ENCODE measurements around the gene PRTN3. TPM values are rescaled to one million over a fixed set of nuclear protein-coding genes. Genes with fewer than 3 reads are reported as not detected.

Gene PRTN3
- total RNA-seq, 1 experiment from 2014 or later = 2.7 TPM

GRCh38 chr19:811506-812048 is 29.2 kb upstream of the PRTN3 start:
- DNase-seq (ENCODE audit: low read depth, low spot score) = no peak
- Histone ChIP-seq H4K20me1 (ENCODE audit: insufficient read depth) (peaks cover 15% of the 10 kb centered on the region; the same call in 1 of the 2 replicates), H3K9ac (ENCODE audit: low read length) (no peak overlapping the region), H3K4me3 (replicated peaks in 1 of 2; ENCODE audit: low read depth in 1 of 2, low read length in 2 of 2) (no peak overlapping the region), H3K9me3 (ENCODE audit: control insufficient read depth in 1 of 2, insufficient read depth in 1 of 2, low read depth in 1 of 2, low read length in 2 of 2) (no peaks in the 10 kb centered on the region), H2AFZ (ENCODE audit: low read depth, low read length, poor library complexity, severe bottlenecking) (no peak overlapping the region), H3K27me3 (ENCODE audit: insufficient read depth, low read length) (no peaks in the 10 kb centered on the region), H3K9me2 (ENCODE audit: insufficient read depth) (no peaks in the 10 kb centered on the region), H3K4me2 (ENCODE audit: low read length) (no peak overlapping the region), H3K36me3 (ENCODE audit: control insufficient read depth in 1 of 2, insufficient read depth in 2 of 2, low read length in 2 of 2) (peaks cover 36 to 47% of the 10 kb centered on the region in 2 experiments; a peak in 3 of 4 replicates), H3K79me2 (ENCODE audit: insufficient read depth, low read length) (peaks cover 49% of the 10 kb centered on the region), H3K4me1 (ENCODE audit: control insufficient read depth in 1 of 2, insufficient read depth in 2 of 2, low read length in 2 of 2) (no peaks in the 10 kb centered on the region), H3K27ac (ENCODE audit: low read depth, low read length) (no peak overlapping the region)
- TSS peak; percentile 48 for BruUV-seq (replicated peaks)
- ATAC-seq = no peak
- ChIA-PET CTCF (no interaction called here), RAD21 (ENCODE audit: low non-redundant PET in 1 of 2, low total read pairs in 2 of 2, uncharacterized antibody in 2 of 2, unreplicated experiment in 2 of 2) (no interaction called here), POLR2A (no interaction called here)
- TF ChIP-seq ELF1 (IDR thresholded peaks at IDR 0.05; ENCODE audit: borderline replicate concordance, low read depth) (no peak), SRF (IDR thresholded peaks at IDR 0.05; ENCODE audit: low read depth) (no peak), EZH2phosphoT487 (IDR thresholded peaks at IDR 0.05; ENCODE audit: borderline replicate concordance) (no peak), CTCF (IDR thresholded peaks at IDR 0.05 in 2 of 3, conservative IDR thresholded peaks at IDR 0.05 in 1 of 3; ENCODE audit: borderline replicate concordance in 1 of 3, insufficient read depth in 1 of 3, low read depth in 2 of 3, low read length in 2 of 3) (no peak)
- intact Hi-C loops (cut with micrococcal nuclease) = no loop called here

- no peaks in the 10 kb centered on the region for H3K9me2 ChIP-seq (ENCODE audit: insufficient read depth)
- no TSS peak for BruUV-seq (replicated peaks)
- CTCF ChIA-PET = no interaction called here
- no peak overlapping the region for H3K4me3 ChIP-seq (replicated peaks in 1 of 2; ENCODE audit: low read depth in 1 of 2, low read length in 2 of 2)
- ATAC-seq (peak; percentile 7), DNase-seq (ENCODE audit: low read depth, low spot score) (no peak)
- no peak overlapping the region for H2AFZ ChIP-seq (ENCODE audit: low read depth, low read length, poor library complexity, severe bottlenecking)
- RAD21 ChIA-PET (ENCODE audit: low non-redundant PET in 1 of 2, low total read pairs in 2 of 2, uncharacterized antibody in 2 of 2, unreplicated experiment in 2 of 2) = no interaction called here
- H3K27me3 ChIP-seq (ENCODE audit: insufficient read depth, low read length) = no peaks in the 10 kb centered on the region
- POLR2A ChIA-PET = no interaction called here
- H3K27ac ChIP-seq (ENCODE audit: low read depth, low read length) = no peak overlapping the region
- no peaks in the 10 kb centered on the region for H3K4me1 ChIP-seq (ENCODE audit: control insufficient read depth in 1 of 2, insufficient read depth in 2 of 2, low read length in 2 of 2)
- TF ChIP-seq REST (IDR thresholded peaks at IDR 0.05; ENCODE audit: low read depth) (no peak), SIN3A (IDR thresholded peaks at IDR 0.05; ENCODE audit: low read depth) (0 out of 2 replicates have a peak, but pooled peaks have one; percentile 17)
- intact Hi-C loops (cut with micrococcal nuclease) = no loop called here
- H3K79me2 ChIP-seq (ENCODE audit: insufficient read depth, low read length) = peaks cover 43% of the 10 kb centered on the region
- no peak overlapping the region for H3K9ac ChIP-seq (ENCODE audit: low read length)
- peaks cover 32 to 41% of the 10 kb centered on the region in 2 experiments; a peak in 3 of 4 replicates for H3K36me3 ChIP-seq (ENCODE audit: control insufficient read depth in 1 of 2, insufficient read depth in 2 of 2, low read length in 2 of 2)
- H3K4me2 ChIP-seq (ENCODE audit: low read length) = no peak overlapping the region
- peaks cover 9% of the 10 kb centered on the region; the same call in 1 of the 2 replicates for H4K20me1 ChIP-seq (ENCODE audit: insufficient read depth)
- no peaks in the 10 kb centered on the region for H3K9me3 ChIP-seq (ENCODE audit: control insufficient read depth in 1 of 2, insufficient read depth in 1 of 2, low read depth in 1 of 2, low read length in 2 of 2)
Observed at GRCh38 chr19:812049-812746, 28.6 kb upstream of the PRTN3 start.

Data from HCT116 (cell line).